A673 (cell line): Measurements from ENCODE around the gene SLC35F2. TPM values are rescaled to one million over a fixed set of nuclear protein-coding genes. Genes with fewer than 3 reads are reported as not detected.
"Not testable (repeated sequence)": the region's sequence is repeated elsewhere in the genome, so short reads cannot be mapped to it uniquely, and the experiment has no call there.

Experiments
- BruUV-seq: library from RNA; stranded (reverse); fragments of 400-500 nt; replicated peaks from 2 replicates; lab custom pipeline; 2021; lab: Mats Ljungman, UMichigan
- CTCF ChIA-PET: fragments of 300-600 bp; sonication (Branson Sonifier 250); formaldehyde crosslinking; loops from one replicate; lab custom pipeline; 2022; ENCODE audit warnings: antibody characterized with exemption; lab: Charles Lee
- POLR2A ChIA-PET: fragments of 300-600 bp; sonication (Branson Sonifier 250); formaldehyde crosslinking; loops from one replicate; lab custom pipeline; 2022; ENCODE audit warnings: antibody characterized with exemption; ENCODE audit not compliant: low non-redundant PET; lab: Charles Lee
- DNase-seq: peaks from one replicate; pipeline ENCODE4 v3.0.0-alpha.2; 2015; ENCODE audit warnings: low spot score
- H3K27ac ChIP-seq: fragments of 200-600 bp; sonication (generic); 2 replicates; pipeline ENCODE4 v1.5.1; 2016; ENCODE audit warnings: mixed run types, low read depth, mild to moderate bottlenecking, mixed read lengths, antibody characterized with exemption, low read length; ENCODE audit not compliant: poor library complexity, severe bottlenecking
- H3K27me3 ChIP-seq: fragments of 200-600 bp; sonication (generic); replicated peaks from 2 replicates; pipeline ENCODE4 v1.6.1; 2017; ENCODE audit warnings: mixed run types, low read depth, mild to moderate bottlenecking, mixed read lengths, antibody characterized with exemption, low read length; ENCODE audit not compliant: insufficient read depth, poor library complexity
- H3K36me3 ChIP-seq: fragments of 200-600 bp; sonication (generic); 2 replicates; pipeline ENCODE4 v1.6.1; 2016; ENCODE audit warnings: mixed run types, mild to moderate bottlenecking, mixed read lengths, antibody characterized with exemption, low read length; ENCODE audit not compliant: insufficient read depth, poor library complexity, severe bottlenecking
- H3K4me1 ChIP-seq: fragments of 200-600 bp; sonication (generic); 2 replicates; pipeline ENCODE4 v1.6.1; 2017; ENCODE audit warnings: mixed run types, mild to moderate bottlenecking, mixed read lengths, antibody characterized with exemption, low read length; ENCODE audit not compliant: insufficient read depth, poor library complexity, severe bottlenecking
- H3K4me3 ChIP-seq: fragments of 200-600 bp; sonication (generic); 2 replicates; pipeline ENCODE4 v1.5.1; 2016; ENCODE audit warnings: low read depth, mixed run types, mild to moderate bottlenecking, mixed read lengths, low read length; ENCODE audit not compliant: poor library complexity, severe bottlenecking
- H3K9me3 ChIP-seq: fragments of 200-600 bp; sonication (generic); 2 replicates; pipeline ENCODE4 v1.6.1; 2016; ENCODE audit warnings: mixed run types, low read depth, mild to moderate bottlenecking, mixed read lengths, antibody characterized with exemption, low read length; ENCODE audit not compliant: poor library complexity, severe bottlenecking
- CTCF ChIP-seq: fragments of 300-800, 200-600 bp; sonication (generic); conservative IDR thresholded peaks from 2 replicates; pipeline ENCODE4 v1.5.1; 2017; ENCODE audit warnings: low read depth, mild to moderate bottlenecking, antibody characterized with exemption, low read length, moderate library complexity, mixed read lengths
- EZH2 ChIP-seq: fragments of 200-600 bp; sonication (generic); IDR thresholded peaks from 2 replicates; pipeline ENCODE4 v1.6.1; 2017; ENCODE audit warnings: borderline replicate concordance, low read depth, mild to moderate bottlenecking, mixed read lengths, antibody characterized with exemption, low read length; ENCODE audit not compliant: poor library complexity, severe bottlenecking
- intact Hi-C: fragments of 100-400 bp; cut with micrococcal nuclease; formaldehyde crosslinking; loops from one replicate; pipeline ENCODE4 v1.10.0; 2022; ENCODE audit not compliant: unreplicated experiment
- total RNA-seq: library from RNA; stranded (reverse); gene quantifications from 2 replicates; pipeline ENCODE4 v1.2.3, GENCODE V29; 2021

Gene SLC35F2
- total RNA-seq, 1 experiment from 2014 or later = 95.4 TPM

- Histone ChIP-seq H3K27ac (no peak overlapping the region), H3K4me3 (no peak overlapping the region), H3K4me1 (peaks cover 21% of the 10 kb centered on the region), H3K27me3 (no peaks in the 10 kb centered on the region), H3K9me3 (no peaks in the 10 kb centered on the region), H3K36me3 (no peaks in the 10 kb centered on the region)
- TF ChIP-seq CTCF (no peak), EZH2 (no peak)
- intact Hi-C loops = no loop called here
- DNase-seq = no peak
- POLR2A ChIA-PET = no interaction called here
- CTCF ChIA-PET = no interaction called here
- BruUV-seq = no TSS peak
These were observed 23.6 kb downstream of the SLC35F2 start for GRCh38 chr11:107834995-107835394.

GRCh38 chr11:107833926-107834325 is 24.7 kb downstream of the SLC35F2 start:
- H3K36me3 ChIP-seq, CTCF ChIA-PET, H3K4me3 ChIP-seq, H3K27me3 ChIP-seq, DNase-seq, BruUV-seq, POLR2A ChIA-PET, intact Hi-C loops, H3K9me3 ChIP-seq, H3K27ac ChIP-seq: not testable (repeated sequence)
- H3K4me1 ChIP-seq = peaks cover 13% of the 10 kb centered on the region

GRCh38 chr11:107830915-107831540 is 27.6 kb downstream of the SLC35F2 start:
- no peaks in the 10 kb centered on the region for H3K36me3 ChIP-seq
- no TSS peak for BruUV-seq
- no peak overlapping the region for H3K27ac ChIP-seq
- POLR2A ChIA-PET = no interaction called here
- no peak overlapping the region for H3K4me3 ChIP-seq
- peaks cover 7% of the 10 kb centered on the region for H3K4me1 ChIP-seq
- peaks cover 3% of the 10 kb centered on the region for H3K9me3 ChIP-seq
- CTCF ChIA-PET = no interaction called here
- H3K27me3 ChIP-seq = no peaks in the 10 kb centered on the region
- no peak for TF ChIP-seq EZH2
- TF ChIP-seq CTCF = no peak
- DNase-seq = no peak
- intact Hi-C loops = no loop called here

GRCh38 chr11:107827041-107827440 is 31.5 kb downstream of the SLC35F2 start:
- Histone ChIP-seq H3K27me3 (no peaks in the 10 kb centered on the region), H3K4me1 (peaks cover 4% of the 10 kb centered on the region), H3K36me3 (no peaks in the 10 kb centered on the region), H3K9me3 (peaks cover 3% of the 10 kb centered on the region), H3K4me3 (no peak overlapping the region), H3K27ac (no peak overlapping the region)
- intact Hi-C loops = no loop called here
- no peak for DNase-seq
- TF ChIP-seq EZH2 = no peak
- no peak for TF ChIP-seq CTCF
- BruUV-seq = no TSS peak
- POLR2A ChIA-PET = no interaction called here
- CTCF ChIA-PET = no interaction called here
